PC-3 (cell line): Measurements from ENCODE around the gene SLC6A4.

Source experiments
- CTCF ChIP-seq: fragments of 300-600 bp; sonication (generic); conservative IDR thresholded peaks from 2 replicates; pipeline ENCODE4 v1.5.1; 2017; ENCODE audit warnings: antibody characterized with exemption, low read depth, mild to moderate bottlenecking, low read length
- EZH2 ChIP-seq: fragments of 300-600 bp; sonication (generic); IDR thresholded peaks from one replicate; pipeline ENCODE4 v1.6.1; 2017; ENCODE audit warnings: antibody characterized with exemption, mild to moderate bottlenecking, low read length; ENCODE audit not compliant: unreplicated experiment

- TF ChIP-seq EZH2 (no peak), CTCF (no peak)
Measured at GRCh38 chr17:30253312-30253711, 17.8 kb upstream of the SLC6A4 start.
